ENCODE results near the gene ARHGAP12. TPM values are rescaled to one million over a fixed set of nuclear protein-coding genes. Genes with fewer than 3 reads are reported as not detected.
"Not testable (repeated sequence)": the region's sequence is repeated elsewhere in the genome, so short reads cannot be mapped to it uniquely, and the experiment has no call there.

Gene ARHGAP12
- total and polyA plus RNA-seq, 4 donors = 8.6 to 66.0 (median 27.0) TPM

GRCh38 chr10:31771331-31771831 lies 157.2 kb downstream of the ARHGAP12 start:
- Histone ChIP-seq H3K27me3 (ENCODE audit: control insufficient read depth in 3 of 3, insufficient read depth in 3 of 3, low read length in 2 of 3) (no peaks in the 10 kb centered on the region), H3K4me3 (no peak overlapping the region), H3K27ac (ENCODE audit: low read depth in 1 of 2, low read length in 1 of 2) (no peak overlapping the region), H3K9me3 (ENCODE audit: control insufficient read depth in 4 of 4, insufficient read depth in 3 of 4, low read length in 3 of 4) (peaks cover 0 to under 1% (median 0%) of the 10 kb centered on the region in 4 donors), H3K36me3 (ENCODE audit: control insufficient read depth in 4 of 4, insufficient read depth in 4 of 4, low read length in 4 of 4) (no peaks in the 10 kb centered on the region), H3K4me1 (ENCODE audit: control insufficient read depth in 5 of 5, insufficient read depth in 5 of 5, low read length in 5 of 5) (peaks cover 0 to 9% (median 0%) of the 10 kb centered on the region in 5 donors), H3K9ac (ENCODE audit: insufficient read depth in 1 of 2, low read length in 2 of 2) (no peak overlapping the region)
- no peak for ATAC-seq (ENCODE audit: insufficient read depth, low FRiP score)
- WGBS, 2 donors = 89% methylated on average over 9 of the region's 9 CpGs
- no peak for DNase-seq
- no peak for TF ChIP-seq CTCF (IDR thresholded peaks at IDR 0.05; ENCODE audit: control extremely low read depth, extremely low read depth)

- ATAC-seq (ENCODE audit: insufficient read depth, low FRiP score) (peak; percentile 56), DNase-seq (peak in 1 of 3 donors; percentile 22)
- Histone ChIP-seq H3K4me1 (ENCODE audit: control insufficient read depth in 5 of 5, insufficient read depth in 5 of 5, low read length in 5 of 5) (peaks cover 0 to 9% (median 0%) of the 10 kb centered on the region in 5 donors), H3K4me3 (no peak overlapping the region), H3K36me3 (ENCODE audit: control insufficient read depth in 4 of 4, insufficient read depth in 4 of 4, low read length in 4 of 4) (no peaks in the 10 kb centered on the region), H3K9me3 (ENCODE audit: control insufficient read depth in 4 of 4, insufficient read depth in 3 of 4, low read length in 3 of 4) (no peaks in the 10 kb centered on the region), H3K27me3 (ENCODE audit: control insufficient read depth in 3 of 3, insufficient read depth in 3 of 3, low read length in 2 of 3) (no peaks in the 10 kb centered on the region), H3K9ac (ENCODE audit: insufficient read depth in 1 of 2, low read length in 2 of 2) (no peak overlapping the region), H3K27ac (ENCODE audit: low read depth in 1 of 2, low read length in 1 of 2) (no peak overlapping the region)
- WGBS, 2 donors = 55 to 58% methylated on average over 8 of the region's 8 CpGs
- TF ChIP-seq CTCF (IDR thresholded peaks at IDR 0.05; ENCODE audit: control extremely low read depth, extremely low read depth) = peak; percentile 72
Observed at GRCh38 chr10:31770307-31770902, 158.2 kb downstream of the ARHGAP12 start.

DNA sequence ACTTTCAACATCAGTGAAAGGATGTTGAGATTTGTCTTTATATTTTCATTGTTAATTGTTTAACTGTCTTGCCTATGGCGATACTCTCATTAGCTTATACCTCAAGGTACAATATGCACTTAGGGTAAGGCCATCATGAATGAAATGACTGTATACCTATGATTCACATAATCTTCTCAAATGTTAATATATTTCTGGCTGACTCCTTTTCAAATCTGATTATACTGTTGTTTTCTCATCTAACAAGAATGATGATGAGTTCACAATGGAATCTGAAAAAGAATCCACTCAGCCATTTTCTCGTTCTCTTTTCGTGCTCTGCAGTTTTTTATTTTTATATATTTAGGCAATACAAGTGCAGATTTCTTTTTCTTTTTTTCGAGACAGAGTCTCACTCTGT lies 159.1 kb downstream of the ARHGAP12 start:
- TF ChIP-seq CTCF (IDR thresholded peaks at IDR 0.05; ENCODE audit: control extremely low read depth, extremely low read depth) = no peak
- no peak overlapping the region for H3K4me3 ChIP-seq
- no peak for ATAC-seq (ENCODE audit: insufficient read depth, low FRiP score)
- no peak overlapping the region for H3K27ac ChIP-seq (ENCODE audit: low read depth in 1 of 2, low read length in 1 of 2)
- H3K27me3 ChIP-seq (ENCODE audit: control insufficient read depth in 3 of 3, insufficient read depth in 3 of 3, low read length in 2 of 3) = no peaks in the 10 kb centered on the region
- H3K36me3 ChIP-seq (ENCODE audit: control insufficient read depth in 4 of 4, insufficient read depth in 4 of 4, low read length in 4 of 4) = no peaks in the 10 kb centered on the region
- 64 to 69% methylated on average over 4 of the region's 4 CpGs for WGBS, 2 donors
- no peak for DNase-seq
- H3K9me3 ChIP-seq (ENCODE audit: control insufficient read depth in 4 of 4, insufficient read depth in 3 of 4, low read length in 3 of 4) = no peaks in the 10 kb centered on the region
- peaks cover 0 to 6% (median 0%) of the 10 kb centered on the region in 5 donors for H3K4me1 ChIP-seq (ENCODE audit: control insufficient read depth in 5 of 5, insufficient read depth in 5 of 5, low read length in 5 of 5)
- no peak overlapping the region for H3K9ac ChIP-seq (ENCODE audit: insufficient read depth in 1 of 2, low read length in 2 of 2)

- H3K27me3 ChIP-seq (ENCODE audit: control insufficient read depth in 3 of 3, insufficient read depth in 3 of 3, low read length in 2 of 3); ATAC-seq (ENCODE audit: insufficient read depth, low FRiP score); H3K9ac ChIP-seq (ENCODE audit: insufficient read depth in 1 of 2, low read length in 2 of 2); DNase-seq; H3K9me3 ChIP-seq (ENCODE audit: control insufficient read depth in 4 of 4, insufficient read depth in 3 of 4, low read length in 3 of 4); H3K27ac ChIP-seq (ENCODE audit: low read depth in 1 of 2, low read length in 1 of 2); H3K36me3 ChIP-seq (ENCODE audit: control insufficient read depth in 4 of 4, insufficient read depth in 4 of 4, low read length in 4 of 4); H3K4me1 ChIP-seq (ENCODE audit: control insufficient read depth in 5 of 5, insufficient read depth in 5 of 5, low read length in 5 of 5); H3K4me3 ChIP-seq: not testable (repeated sequence)
- 86 to 92% methylated on average over 7 of the region's 7 CpGs for WGBS, 2 donors
Observed at GRCh38 chr10:31768935-31769334, 159.7 kb downstream of the ARHGAP12 start.
